IPS-18a (cell line): Measurements from ENCODE around the gene HEXD.

Experiments
- H3K27ac ChIP-seq: one replicate; pipeline ENCODE4 v1.5.1; 2013; ENCODE audit warnings: low read length
- H3K27me3 ChIP-seq: one replicate; pipeline ENCODE4 v1.6.1; 2013; ENCODE audit warnings: mild to moderate bottlenecking, low read length; ENCODE audit not compliant: control insufficient read depth, insufficient read depth
- H3K36me3 ChIP-seq: one replicate; pipeline ENCODE4 v1.6.1; 2013; ENCODE audit warnings: low read depth, low read length; ENCODE audit not compliant: control insufficient read depth
- H3K4me1 ChIP-seq: one replicate; pipeline ENCODE4 v1.6.1; 2013; ENCODE audit warnings: low read depth, low read length; ENCODE audit not compliant: control insufficient read depth
- H3K4me3 ChIP-seq: one replicate; pipeline ENCODE4 v1.5.1; 2013; ENCODE audit warnings: low read length
- H3K9ac ChIP-seq: one replicate; pipeline ENCODE4 v1.6.1; 2013; ENCODE audit warnings: mild to moderate bottlenecking, low read length, moderate library complexity
- H3K9me3 ChIP-seq: one replicate; pipeline ENCODE4 v1.6.1; 2013; ENCODE audit warnings: low read depth, low read length; ENCODE audit not compliant: control insufficient read depth

Gene HEXD

GRCh38 chr17:82391496-82392066, 26.6 kb upstream of the HEXD start:
- no peaks in the 10 kb centered on the region for H3K9me3 ChIP-seq
- no peak overlapping the region for H3K4me3 ChIP-seq
- no peaks in the 10 kb centered on the region for H3K4me1 ChIP-seq
- H3K27ac ChIP-seq = no peak overlapping the region
- no peaks in the 10 kb centered on the region for H3K36me3 ChIP-seq
- H3K9ac ChIP-seq = no peak overlapping the region
- no peaks in the 10 kb centered on the region for H3K27me3 ChIP-seq

GRCh38 chr17:82392209-82392920, 25.8 kb upstream of the HEXD start:
- no peaks in the 10 kb centered on the region for H3K36me3 ChIP-seq
- no peak overlapping the region for H3K27ac ChIP-seq

GRCh38 chr17:82392941-82393340, 25.2 kb upstream of the HEXD start:
- Histone ChIP-seq H3K9me3 (no peaks in the 10 kb centered on the region), H3K36me3 (no peaks in the 10 kb centered on the region), H3K4me1 (no peaks in the 10 kb centered on the region), H3K27ac (no peak overlapping the region), H3K4me3 (no peak overlapping the region), H3K9ac (no peak overlapping the region), H3K27me3 (no peaks in the 10 kb centered on the region)

More at GRCh38 chr17:82392209-82392920, 25.8 kb upstream of the HEXD start:
- H3K4me1 ChIP-seq = no peaks in the 10 kb centered on the region
- no peaks in the 10 kb centered on the region for H3K27me3 ChIP-seq
- H3K4me3 ChIP-seq = no peak overlapping the region
- no peak overlapping the region for H3K9ac ChIP-seq
- no peaks in the 10 kb centered on the region for H3K9me3 ChIP-seq

GRCh38 chr17:82394278-82394677, 23.9 kb upstream of the HEXD start:
- Histone ChIP-seq H3K36me3 (no peaks in the 10 kb centered on the region), H3K9ac (no peak overlapping the region), H3K27me3 (no peaks in the 10 kb centered on the region)

GRCh38 chr17:82396601-82397435, 21.3 kb upstream of the HEXD start:
- Histone ChIP-seq H3K36me3 (no peaks in the 10 kb centered on the region), H3K9me3 (no peaks in the 10 kb centered on the region), H3K4me3 (no peak overlapping the region), H3K9ac (no peak overlapping the region), H3K4me1 (no peaks in the 10 kb centered on the region), H3K27ac (no peak overlapping the region), H3K27me3 (no peaks in the 10 kb centered on the region)

More at GRCh38 chr17:82394278-82394677, 23.9 kb upstream of the HEXD start:
- no peaks in the 10 kb centered on the region for H3K4me1 ChIP-seq
- H3K4me3 ChIP-seq = no peak overlapping the region
- no peak overlapping the region for H3K27ac ChIP-seq
- no peaks in the 10 kb centered on the region for H3K9me3 ChIP-seq

GRCh38 chr17:82397449-82398335, 20.5 kb upstream of the HEXD start:
- H3K4me1 ChIP-seq = no peaks in the 10 kb centered on the region
- H3K27ac ChIP-seq = no peak overlapping the region
- no peaks in the 10 kb centered on the region for H3K27me3 ChIP-seq
- H3K9ac ChIP-seq = no peak overlapping the region
- H3K36me3 ChIP-seq = no peaks in the 10 kb centered on the region
- no peak overlapping the region for H3K4me3 ChIP-seq
- H3K9me3 ChIP-seq = no peaks in the 10 kb centered on the region

- Histone ChIP-seq H3K27me3 (no peaks in the 10 kb centered on the region), H3K9ac (no peak overlapping the region), H3K4me1 (no peaks in the 10 kb centered on the region), H3K27ac (no peak overlapping the region), H3K36me3 (no peaks in the 10 kb centered on the region), H3K9me3 (no peaks in the 10 kb centered on the region), H3K4me3 (no peak overlapping the region)
Observed at GRCh38 chr17:82399041-82399441, 19.1 kb upstream of the HEXD start.

GRCh38 chr17:82399601-82400101, 18.5 kb upstream of the HEXD start:
- H3K36me3 ChIP-seq = no peaks in the 10 kb centered on the region
- H3K27ac ChIP-seq = no peak overlapping the region
- H3K27me3 ChIP-seq = no peaks in the 10 kb centered on the region
- no peaks in the 10 kb centered on the region for H3K9me3 ChIP-seq
- H3K9ac ChIP-seq = no peak overlapping the region
- H3K4me3 ChIP-seq = no peak overlapping the region
- no peaks in the 10 kb centered on the region for H3K4me1 ChIP-seq

- no peak overlapping the region for H3K4me3 ChIP-seq
- no peaks in the 10 kb centered on the region for H3K36me3 ChIP-seq
Observed at GRCh38 chr17:82400206-82400605, 17.9 kb upstream of the HEXD start.

GRCh38 chr17:82400830-82401229, 17.3 kb upstream of the HEXD start:
- Histone ChIP-seq H3K4me1 (no peaks in the 10 kb centered on the region), H3K9me3 (no peaks in the 10 kb centered on the region), H3K9ac (no peak overlapping the region), H3K4me3 (no peak overlapping the region), H3K27ac (no peak overlapping the region), H3K27me3 (no peaks in the 10 kb centered on the region), H3K36me3 (no peaks in the 10 kb centered on the region)

More at GRCh38 chr17:82400206-82400605, 17.9 kb upstream of the HEXD start:
- no peak overlapping the region for H3K9ac ChIP-seq
- H3K4me1 ChIP-seq = no peaks in the 10 kb centered on the region
- H3K9me3 ChIP-seq = no peaks in the 10 kb centered on the region
- H3K27ac ChIP-seq = no peak overlapping the region
- no peaks in the 10 kb centered on the region for H3K27me3 ChIP-seq

GRCh38 chr17:82402865-82403264, 15.3 kb upstream of the HEXD start:
- Histone ChIP-seq H3K4me3 (no peak overlapping the region), H3K36me3 (no peaks in the 10 kb centered on the region), H3K4me1 (no peaks in the 10 kb centered on the region), H3K9ac (no peak overlapping the region), H3K9me3 (no peaks in the 10 kb centered on the region), H3K27me3 (no peaks in the 10 kb centered on the region), H3K27ac (no peak overlapping the region)
